HL-60/S4 (cell line): ENCODE measurements around the gene CEMIP.

Source experiments
- in situ Hi-C: fragments of 300-500 bp; cut with MboI; formaldehyde crosslinking; loops from 2 replicates; pipeline ENCODE4 v1.14.3; 2022; ENCODE audit warnings: low sequenced_read_pairs

Gene CEMIP

DNA sequence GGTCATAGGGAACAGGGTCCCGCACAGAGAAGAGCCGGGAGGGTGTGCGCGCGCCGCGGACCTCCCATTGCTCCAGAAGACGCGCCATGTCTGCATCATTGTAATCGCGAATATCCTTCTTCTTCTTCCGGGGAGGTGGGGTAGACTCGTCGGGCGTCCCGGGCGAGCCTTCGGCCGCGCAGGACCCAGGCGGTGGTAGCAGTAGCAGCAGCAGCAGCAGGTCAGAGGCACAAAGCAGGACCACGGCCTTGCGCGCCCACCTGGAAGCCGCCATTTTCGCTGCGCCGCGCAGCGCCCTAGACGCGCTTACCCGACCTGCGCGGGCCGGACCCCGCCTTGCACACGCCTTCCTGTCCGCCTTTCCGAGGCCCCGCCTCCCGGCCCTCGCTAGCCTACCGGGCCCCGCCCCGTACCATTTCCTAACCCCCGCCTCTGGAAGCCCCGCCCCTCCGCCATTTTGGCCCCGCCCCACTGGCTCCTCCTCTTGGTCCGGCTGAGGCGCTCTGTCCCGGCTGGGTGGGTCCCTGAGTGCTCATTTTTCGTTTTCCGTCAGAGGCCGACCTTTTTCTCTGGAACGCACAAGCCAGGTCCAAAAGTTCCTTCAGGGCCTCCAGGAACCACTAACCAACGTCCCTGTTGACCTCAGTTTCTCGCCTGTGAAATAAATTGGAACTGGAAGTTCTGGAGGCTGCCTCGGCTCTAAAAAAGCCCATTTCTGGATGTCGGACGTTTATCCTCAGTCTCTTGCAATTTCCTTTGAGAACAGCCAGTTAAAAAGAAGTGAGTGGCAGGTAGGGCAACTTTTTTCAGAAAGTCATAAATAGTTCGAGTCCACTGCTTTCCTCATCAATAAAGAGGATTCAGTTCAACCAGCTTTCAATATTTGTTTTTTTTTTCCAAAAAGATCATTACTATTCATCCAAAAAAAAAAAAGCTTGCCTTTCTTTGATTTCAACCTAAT is 210.6 kb downstream of the CEMIP start, which contains the start of gene MESD:
MESD (minus strand) TSS at position 302 of the 961 bp plus-strand sequence; CDS start at position 274, 28 bp downstream.
- in situ Hi-C loops, result loop anchor here (10.0 kb wide), 1 partner anchor 115 kb away; no protein-coding TSS in a partner anchor

- in situ Hi-C loops, result loop anchor here (10.0 kb wide), 1 partner anchor 114 kb away; no protein-coding TSS in a partner anchor
Measured at GRCh38 chr15:80990955-80991354, 211.8 kb downstream of the CEMIP start.

DNA sequence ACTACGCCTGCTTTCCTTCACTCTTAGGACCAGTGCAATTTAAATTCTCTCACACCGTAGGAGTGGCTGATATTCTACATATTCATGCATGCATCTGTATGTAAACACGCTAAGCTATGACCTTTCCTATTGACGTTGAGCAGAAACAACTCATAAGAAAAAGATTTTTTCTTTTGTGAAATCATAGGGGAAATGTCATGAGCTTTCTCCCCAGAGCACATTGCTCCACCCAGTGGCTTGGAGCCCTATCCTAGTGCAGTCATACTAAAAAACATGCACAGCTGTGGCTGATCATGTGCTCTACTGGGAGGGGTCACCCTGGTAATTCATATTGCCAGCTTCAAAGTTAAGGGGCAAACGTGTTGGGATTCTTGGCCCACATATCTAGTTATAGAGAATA is 212.3 kb downstream of the CEMIP start:
- in situ Hi-C loops, result loop anchor here (10.0 kb wide), 1 partner anchor 113 kb away; no protein-coding TSS in a partner anchor

- in situ Hi-C loops, result loop anchor here (10.0 kb wide), 1 partner anchor 113 kb away; no protein-coding TSS in a partner anchor
Measured at GRCh38 chr15:80992006-80992405, 212.8 kb downstream of the CEMIP start.

- in situ Hi-C loops, result loop anchor here (10.0 kb wide), 1 partner anchor 112 kb away; no protein-coding TSS in a partner anchor
Measured at GRCh38 chr15:80992441-80992840, 213.3 kb downstream of the CEMIP start.

DNA sequence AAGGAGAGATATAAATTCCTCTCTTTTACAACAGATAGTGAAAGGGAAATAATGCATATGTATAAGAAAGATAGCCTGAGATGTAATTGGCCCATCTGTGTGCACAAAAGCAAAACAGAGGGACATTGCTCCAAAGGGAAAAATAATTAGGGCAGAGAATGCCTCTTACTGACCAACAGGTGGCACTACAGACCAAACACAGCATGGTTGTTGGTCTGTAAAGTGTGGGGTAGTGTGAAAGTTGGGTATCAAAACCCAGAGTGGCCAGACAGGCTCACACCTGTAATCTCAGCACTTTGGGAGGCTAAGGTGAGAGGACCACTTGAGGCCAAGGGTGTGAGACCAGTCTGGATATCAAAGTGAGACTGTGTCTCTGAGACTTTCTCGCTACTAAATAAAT is 217.1 kb downstream of the CEMIP start:
- in situ Hi-C loops, result loop anchor here (10.0 kb wide), 1 partner anchor 109 kb away; no protein-coding TSS in a partner anchor

DNA sequence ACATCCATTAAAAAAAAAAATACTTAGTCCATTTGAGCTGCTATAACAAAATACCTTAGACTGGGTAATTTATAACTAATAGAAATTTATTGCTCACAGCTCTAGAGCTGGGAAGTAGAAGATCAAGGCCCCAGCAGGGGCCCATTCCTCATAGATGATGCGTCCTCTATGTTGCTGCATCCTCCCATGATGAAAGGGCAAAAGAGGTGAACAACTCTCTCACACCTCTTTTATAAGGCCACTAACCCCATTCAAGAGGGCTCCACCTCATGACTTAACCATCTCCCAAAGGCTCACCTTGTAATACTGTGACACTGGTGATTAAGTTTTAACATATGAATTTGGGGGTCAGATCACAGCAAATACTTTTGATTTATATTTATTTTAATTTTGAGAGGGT is 218.5 kb downstream of the CEMIP start:
- in situ Hi-C loops, result loop anchor here (10.0 kb wide), 1 partner anchor 107 kb away; no protein-coding TSS in a partner anchor

GRCh38 chr15:80998251-80998650 is 219.1 kb downstream of the CEMIP start:
- in situ Hi-C loops, result loop anchor here (10.0 kb wide), 1 partner anchor 107 kb away; no protein-coding TSS in a partner anchor

GRCh38 chr15:80999623-81000036 is 220.5 kb downstream of the CEMIP start:
- in situ Hi-C loops, result loop anchor here (10.0 kb wide), 1 partner anchor 105 kb away; no protein-coding TSS in a partner anchor

DNA sequence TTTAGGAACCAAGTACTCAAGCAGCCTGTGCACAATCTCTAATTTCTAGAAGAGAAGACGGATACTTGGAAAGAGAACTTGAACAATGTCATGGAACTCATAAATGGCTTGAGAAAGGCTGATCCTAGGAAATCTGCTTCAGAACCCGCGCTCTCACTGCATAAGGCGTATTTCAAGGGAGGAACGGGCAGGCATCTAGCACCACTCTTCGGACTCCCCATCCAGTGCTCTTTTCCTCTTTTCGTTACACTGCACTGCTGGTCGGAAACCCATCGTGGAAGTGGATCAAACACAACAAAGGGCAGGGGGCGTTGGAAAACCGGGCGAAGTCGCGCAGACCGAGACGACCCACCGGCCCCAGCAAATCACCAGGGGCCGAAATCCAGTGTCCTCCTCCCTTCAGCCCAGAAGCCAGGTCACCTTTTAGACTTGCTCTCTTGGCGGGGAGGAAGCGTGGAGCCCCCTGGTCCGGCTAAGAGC is 221.0 kb downstream of the CEMIP start:
- in situ Hi-C loops, result no loop called here

DNA sequence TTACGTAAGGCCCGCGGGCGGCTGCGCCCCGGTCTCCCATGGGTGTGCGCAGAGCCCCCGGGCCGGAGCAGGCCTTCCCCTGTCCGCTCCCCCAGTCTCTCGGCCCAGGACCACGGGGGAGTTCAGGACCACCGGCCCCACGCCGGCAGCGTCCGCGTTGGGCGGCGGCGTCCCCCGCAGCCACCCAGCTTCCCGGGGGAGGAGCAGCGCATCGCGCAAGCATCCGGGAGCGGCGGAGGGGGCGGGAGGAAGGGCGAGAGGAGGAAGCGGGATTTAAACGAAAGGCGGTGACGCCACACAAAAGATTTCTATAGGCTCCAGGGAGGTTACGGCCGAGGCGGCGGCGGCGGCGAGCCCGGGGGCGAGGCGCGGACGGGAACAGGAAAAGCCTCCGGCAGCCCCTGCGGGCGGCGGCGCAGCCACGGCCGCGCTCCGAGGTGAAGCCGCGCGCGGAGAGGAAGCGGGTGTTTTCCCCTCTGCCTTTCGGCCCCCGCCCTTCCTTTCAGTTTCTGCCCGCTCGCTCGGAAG is 221.5 kb downstream of the CEMIP start, which contains the start of gene TLNRD1:
TLNRD1 (plus strand) TSS at position 300 of the 528 bp plus-strand sequence. CDS start 1,349 bp downstream, outside the sequence.
- in situ Hi-C loops, result no loop called here
